Nephron progenitor cell (in vitro differentiated cells): Measurements from ENCODE around the gene OTUD4.

Experiments used
- DNase-seq: peaks from one replicate; pipeline ENCODE4 v3.0.0; 2021
- H3K27ac Mint-ChIP-seq: 2 replicates; pipeline ENCODE4 v1.8.0; 2021; ENCODE audit warnings: mild to moderate bottlenecking, moderate library complexity, mixed read lengths
- H3K27me3 Mint-ChIP-seq: 2 replicates; pipeline ENCODE4 v1.8.0; 2021; ENCODE audit warnings: mild to moderate bottlenecking, low read depth, mixed read lengths; ENCODE audit not compliant: poor library complexity
- H3K36me3 Mint-ChIP-seq: 2 replicates; pipeline ENCODE4 v1.8.0; 2021; ENCODE audit warnings: low read depth, mixed read lengths
- H3K4me1 Mint-ChIP-seq: 2 replicates; pipeline ENCODE4 v1.8.0; 2021; ENCODE audit warnings: mixed read lengths
- H3K4me3 Mint-ChIP-seq: 2 replicates; pipeline ENCODE4 v1.8.0; 2021; ENCODE audit warnings: mild to moderate bottlenecking, moderate library complexity, mixed read lengths
- H3K9me3 Mint-ChIP-seq: 2 replicates; pipeline ENCODE4 v1.8.0; 2021; ENCODE audit warnings: mild to moderate bottlenecking, moderate library complexity, mixed read lengths
- TF ChIP-seq, protein P1 (sequence below): fragments of 200-600 bp; sonication (generic); IDR thresholded peaks from 2 replicates; pipeline ENCODE4 v1.5.0; 2021; ENCODE audit warnings: antibody characterized with exemption

Gene OTUD4

DNA sequence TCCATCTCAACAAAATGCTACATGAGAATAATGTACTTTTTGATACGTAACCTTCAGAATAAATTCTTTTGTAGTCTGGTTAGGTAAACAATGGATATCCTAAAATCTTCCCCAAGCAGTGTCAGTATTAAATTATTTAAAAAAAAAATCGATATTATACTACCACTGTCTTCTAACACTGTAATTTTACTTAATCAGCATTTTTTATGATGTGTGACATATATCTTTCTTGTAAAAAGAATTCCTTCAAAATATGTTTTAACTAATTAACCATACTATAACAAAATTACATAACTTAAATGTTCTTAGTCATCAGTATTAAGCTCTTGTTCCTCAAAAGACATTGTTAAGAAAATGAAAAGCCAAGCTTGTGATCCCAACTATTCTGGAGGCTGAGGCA lies 12.5 kb downstream of the OTUD4 start:
- no peak overlapping the region for H3K27ac Mint-ChIP-seq

DNA sequence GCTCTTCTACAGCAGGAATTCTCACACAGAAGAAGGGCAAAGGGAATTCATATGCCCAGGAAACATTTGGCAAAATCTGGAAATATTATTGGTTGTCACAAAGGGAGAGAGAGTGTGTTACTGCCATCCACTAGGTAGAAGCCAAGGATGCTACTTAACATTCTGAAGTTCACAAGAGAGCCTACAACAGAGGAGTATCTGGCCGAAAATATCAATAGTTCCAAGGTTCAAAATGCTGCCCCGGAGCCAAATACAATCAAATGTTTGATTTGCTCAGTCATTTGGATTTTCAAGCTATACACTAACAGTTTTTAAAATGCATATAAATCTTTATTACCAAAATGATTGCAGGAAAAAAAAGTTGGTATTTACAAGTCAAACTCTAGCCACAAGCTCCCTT lies 18.8 kb downstream of the OTUD4 start:
- TF ChIP-seq, protein P1, sequence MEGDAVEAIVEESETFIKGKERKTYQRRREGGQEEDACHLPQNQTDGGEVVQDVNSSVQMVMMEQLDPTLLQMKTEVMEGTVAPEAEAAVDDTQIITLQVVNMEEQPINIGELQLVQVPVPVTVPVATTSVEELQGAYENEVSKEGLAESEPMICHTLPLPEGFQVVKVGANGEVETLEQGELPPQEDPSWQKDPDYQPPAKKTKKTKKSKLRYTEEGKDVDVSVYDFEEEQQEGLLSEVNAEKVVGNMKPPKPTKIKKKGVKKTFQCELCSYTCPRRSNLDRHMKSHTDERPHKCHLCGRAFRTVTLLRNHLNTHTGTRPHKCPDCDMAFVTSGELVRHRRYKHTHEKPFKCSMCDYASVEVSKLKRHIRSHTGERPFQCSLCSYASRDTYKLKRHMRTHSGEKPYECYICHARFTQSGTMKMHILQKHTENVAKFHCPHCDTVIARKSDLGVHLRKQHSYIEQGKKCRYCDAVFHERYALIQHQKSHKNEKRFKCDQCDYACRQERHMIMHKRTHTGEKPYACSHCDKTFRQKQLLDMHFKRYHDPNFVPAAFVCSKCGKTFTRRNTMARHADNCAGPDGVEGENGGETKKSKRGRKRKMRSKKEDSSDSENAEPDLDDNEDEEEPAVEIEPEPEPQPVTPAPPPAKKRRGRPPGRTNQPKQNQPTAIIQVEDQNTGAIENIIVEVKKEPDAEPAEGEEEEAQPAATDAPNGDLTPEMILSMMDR: no peak
- Mint-ChIP-seq H3K36me3 (peaks cover 52% of the 10 kb centered on the region), H3K27ac (no peak overlapping the region), H3K27me3 (no peaks in the 10 kb centered on the region), H3K4me1 (no peaks in the 10 kb centered on the region), H3K9me3 (no peaks in the 10 kb centered on the region), H3K4me3 (no peak overlapping the region)
- no peak for DNase-seq

More for the DNA sequence above, 12.5 kb downstream of the OTUD4 start:
- no peaks in the 10 kb centered on the region for H3K27me3 Mint-ChIP-seq
- H3K4me3 Mint-ChIP-seq: no peak overlapping the region
- DNase-seq: no peak
- TF ChIP-seq, protein P1: no peak
- H3K9me3 Mint-ChIP-seq: no peaks in the 10 kb centered on the region
- peaks cover 67% of the 10 kb centered on the region for H3K36me3 Mint-ChIP-seq
- no peaks in the 10 kb centered on the region for H3K4me1 Mint-ChIP-seq

DNA sequence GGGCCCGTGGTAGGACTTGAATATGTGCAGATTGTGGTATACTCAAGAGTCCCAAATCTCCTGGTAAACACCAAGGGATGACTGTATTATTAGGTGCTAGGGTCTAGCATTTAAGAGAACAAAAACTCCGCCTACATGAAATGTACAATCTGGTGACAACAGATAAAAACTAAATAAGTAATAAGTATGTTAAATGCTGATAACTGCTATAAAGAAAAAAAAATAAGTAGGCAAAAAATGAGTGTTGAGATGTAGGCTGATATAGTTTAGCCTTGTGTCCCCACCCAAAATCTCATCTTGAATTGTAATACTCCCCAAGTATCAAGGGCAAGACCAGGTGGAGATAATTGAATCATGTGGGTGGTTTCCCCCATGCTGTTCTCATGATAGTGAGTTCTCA lies 23.4 kb downstream of the OTUD4 start:
- no peak overlapping the region for H3K4me3 Mint-ChIP-seq
- peak overlapping the region; percentile 36 for H3K27ac Mint-ChIP-seq
- H3K36me3 Mint-ChIP-seq: peaks cover 71% of the 10 kb centered on the region
- DNase-seq: no peak
- TF ChIP-seq, protein P1: no peak
- H3K9me3 Mint-ChIP-seq: no peaks in the 10 kb centered on the region
- no peaks in the 10 kb centered on the region for H3K4me1 Mint-ChIP-seq
- no peaks in the 10 kb centered on the region for H3K27me3 Mint-ChIP-seq

DNA sequence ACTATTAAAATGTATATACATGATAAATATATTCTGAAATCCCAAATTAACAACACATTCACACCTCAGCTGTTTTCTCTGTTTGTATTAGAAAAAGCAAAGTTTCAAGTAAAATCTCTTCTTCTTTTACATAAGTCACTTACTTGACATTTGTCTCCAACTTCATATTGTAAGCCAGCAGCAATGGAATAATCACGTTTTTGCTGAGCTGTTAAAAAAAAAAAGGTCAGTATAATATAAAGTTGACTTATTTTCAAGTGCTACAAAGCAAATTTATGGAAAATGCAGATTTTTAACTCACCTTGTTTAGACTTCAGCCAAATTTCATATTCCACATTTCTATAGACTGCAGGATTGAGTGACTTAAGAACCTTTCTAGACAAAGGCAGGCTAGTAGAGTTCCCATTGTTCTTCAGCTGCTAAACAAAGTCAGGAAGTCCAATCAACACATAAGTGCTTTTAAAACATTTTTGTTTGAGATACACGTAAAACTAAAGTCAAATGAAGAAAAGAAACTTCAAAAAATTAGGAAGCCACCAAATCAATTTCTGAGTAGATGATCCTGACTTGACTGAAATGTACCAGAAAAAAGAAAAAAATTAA lies 25.0 kb downstream of the OTUD4 start:
- H3K27ac Mint-ChIP-seq: no peak overlapping the region
- H3K9me3 Mint-ChIP-seq: no peaks in the 10 kb centered on the region
- peaks cover 71% of the 10 kb centered on the region for H3K36me3 Mint-ChIP-seq
- no peaks in the 10 kb centered on the region for H3K4me1 Mint-ChIP-seq
- no peak overlapping the region for H3K4me3 Mint-ChIP-seq
- TF ChIP-seq, protein P1: no peak
- H3K27me3 Mint-ChIP-seq: no peaks in the 10 kb centered on the region
- no peak for DNase-seq

DNA sequence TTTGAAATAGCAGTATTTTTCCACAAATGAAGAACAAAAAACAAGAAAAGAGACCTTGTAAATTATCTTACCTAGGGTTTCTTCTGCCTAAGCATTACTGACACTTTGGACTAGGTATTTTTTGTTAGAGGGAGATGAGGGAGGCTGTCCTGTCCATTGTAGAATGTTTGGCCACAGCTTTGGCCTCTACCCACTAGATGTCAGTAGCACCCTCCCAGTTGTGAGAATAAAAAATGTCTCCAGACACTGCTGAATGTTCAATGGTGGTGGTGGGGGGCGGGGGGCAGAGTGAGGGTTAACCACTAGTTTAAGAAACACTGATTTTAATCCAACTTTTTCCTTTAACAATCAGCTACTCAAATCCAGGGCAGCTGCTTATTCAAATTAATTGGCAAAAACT lies 25.8 kb downstream of the OTUD4 start:
- Mint-ChIP-seq H3K27ac (no peak overlapping the region), H3K4me1 (no peaks in the 10 kb centered on the region), H3K36me3 (peaks cover 77% of the 10 kb centered on the region), H3K4me3 (no peak overlapping the region), H3K27me3 (no peaks in the 10 kb centered on the region), H3K9me3 (no peaks in the 10 kb centered on the region)
- TF ChIP-seq, protein P1: peak; percentile 27
- DNase-seq: peak; percentile 4

DNA sequence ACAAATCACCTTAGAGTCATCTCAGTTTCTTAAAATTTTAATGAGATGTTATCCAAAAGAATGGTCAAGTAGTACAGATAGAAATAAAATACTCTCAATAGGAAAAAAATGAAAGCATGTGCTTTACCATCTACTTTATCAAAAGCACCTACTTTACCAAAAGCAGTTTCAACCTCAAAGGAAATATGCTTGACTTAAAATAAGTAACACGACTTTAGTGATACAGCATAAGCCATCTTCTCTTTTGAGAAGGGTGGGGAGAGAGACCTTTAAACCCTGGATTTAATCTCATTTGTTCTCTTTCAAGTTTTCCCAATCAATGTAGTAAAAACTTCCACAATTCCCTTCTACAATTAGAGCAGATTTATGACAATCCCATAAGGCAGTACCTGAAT lies 26.5 kb downstream of the OTUD4 start:
- no peak for DNase-seq
- Mint-ChIP-seq H3K4me3 (no peak overlapping the region), H3K9me3 (no peaks in the 10 kb centered on the region), H3K27me3 (no peaks in the 10 kb centered on the region), H3K4me1 (no peaks in the 10 kb centered on the region), H3K27ac (no peak overlapping the region), H3K36me3 (peaks cover 77% of the 10 kb centered on the region)
- TF ChIP-seq, protein P1: no peak
